ENCODE data around the gene NDRG3. TPM values are rescaled to one million over a fixed set of nuclear protein-coding genes. Genes with fewer than 3 reads are reported as not detected.
A peak's percentile ranks its signal among the peaks of the same experiment; 100 is the strongest.

NDRG3 gene
- total and polyA plus RNA-seq, 4 experiments from 2014 or later = 36.1 to 73.4 (median 44.7) TPM

DNA sequence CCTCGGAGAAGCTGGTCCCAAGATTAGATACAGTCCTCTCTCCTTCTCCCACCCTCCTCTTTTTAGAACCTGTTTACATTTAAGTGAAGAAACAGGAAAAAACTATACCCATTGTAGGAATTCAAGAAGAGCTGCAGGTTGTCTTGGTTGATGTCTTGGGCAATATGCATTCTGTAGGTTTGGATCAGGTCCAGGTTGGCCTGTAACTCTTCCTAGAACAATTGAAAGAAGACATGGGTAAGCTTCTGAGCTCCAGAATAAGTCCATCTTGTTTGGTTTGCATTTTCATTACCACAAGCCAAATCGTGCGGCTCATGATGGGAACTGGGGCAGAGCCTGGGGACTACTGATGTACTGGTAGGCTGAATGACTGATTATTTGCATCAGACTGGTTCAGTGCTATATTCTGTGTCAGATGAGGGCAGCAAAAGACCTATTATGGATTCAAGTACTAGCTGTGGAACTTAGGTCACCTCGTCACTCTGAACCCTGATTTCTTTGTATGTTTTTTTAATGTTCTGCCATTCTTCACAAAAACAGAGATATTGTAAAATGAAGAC lies 79.6 kb downstream of the NDRG3 start:
- peaks cover 14 to 35% of the 10 kb centered on the region in 2 donors for H3K36me3 Mint-ChIP-seq
- no peak overlapping the region for H3K4me3 ChIP-seq (ENCODE audit: low read length in 2 of 2)
- ChIA-PET CTCF (ENCODE audit: partially characterized antibody) (interaction anchor here (0.8 to 2.7 kb wide), 10 partner anchors 9 to 1611 kb away, joined by 3 to 10 read pairs (median 4); partner anchors contain the start of gene SLA2), POLR2A (ENCODE audit: partially characterized antibody) (interaction anchor here (1.0 kb wide), 1 partner anchor 10 kb away, joined by 4 read pairs; no protein-coding TSS in a partner anchor)
- H3K4me1 Mint-ChIP-seq = peaks cover 0 to 1% (median under 1%) of the 10 kb centered on the region in 4 donors
- H3K4me1 ChIP-seq (ENCODE audit: insufficient read depth, low read length) = no peaks in the 10 kb centered on the region
- H3K27me3 ChIP-seq (ENCODE audit: insufficient read depth, low read length) = no peaks in the 10 kb centered on the region
- no peak for DNase-seq
- intact Hi-C loops (cut with micrococcal nuclease) = no loop called here
- H3K9me3 Mint-ChIP-seq = no peaks in the 10 kb centered on the region
- H3K4me3 Mint-ChIP-seq = no peak overlapping the region
- peaks cover 6% of the 10 kb centered on the region for H3K36me3 ChIP-seq (ENCODE audit: insufficient read depth, low read length)
- no peaks in the 10 kb centered on the region for H3K9me3 ChIP-seq (ENCODE audit: control insufficient read depth in 1 of 2, low read length in 2 of 2)
- H3K27ac ChIP-seq (ENCODE audit: low read depth, low read length) = no peak overlapping the region
- H3K27me3 Mint-ChIP-seq = no peaks in the 10 kb centered on the region
- peak overlapping the region in 1 of 7 donors; percentile 27 for H3K27ac Mint-ChIP-seq

DNA sequence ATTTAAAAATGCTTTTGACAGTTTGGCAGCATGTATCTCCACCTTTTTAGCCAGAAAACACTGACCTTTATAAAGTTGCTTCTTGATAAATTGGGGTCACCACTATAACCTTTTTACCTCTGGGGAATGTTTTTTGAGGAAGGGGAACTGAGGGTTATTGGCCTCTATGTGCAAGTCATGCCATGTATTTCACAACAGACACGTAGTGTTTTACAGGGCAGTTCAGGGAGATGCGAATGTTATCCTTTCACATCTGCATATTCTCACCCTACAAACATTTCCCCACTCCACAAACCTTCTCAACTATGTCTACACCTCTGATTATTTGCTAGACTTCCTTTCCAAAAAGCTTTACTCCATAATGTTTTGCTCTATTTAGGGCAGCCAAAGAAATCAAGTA lies 82.9 kb downstream of the NDRG3 start:
- Histone ChIP-seq H3K36me3 (ENCODE audit: insufficient read depth, low read length) (peaks cover 6% of the 10 kb centered on the region), H3K4me3 (ENCODE audit: low read length in 2 of 2) (no peak overlapping the region), H3K27ac (ENCODE audit: low read depth, low read length) (no peak overlapping the region), H3K9me3 (ENCODE audit: control insufficient read depth in 1 of 2, low read length in 2 of 2) (no peaks in the 10 kb centered on the region), H3K27me3 (ENCODE audit: insufficient read depth, low read length) (no peaks in the 10 kb centered on the region), H3K4me1 (ENCODE audit: insufficient read depth, low read length) (peaks cover 13% of the 10 kb centered on the region)
- no peaks in the 10 kb centered on the region for H3K9me3 Mint-ChIP-seq
- intact Hi-C loops (cut with micrococcal nuclease) = no loop called here
- H3K27ac Mint-ChIP-seq = no peak overlapping the region
- DNase-seq = no peak
- no peak overlapping the region for H3K4me3 Mint-ChIP-seq
- peaks cover 10 to 38% of the 10 kb centered on the region in 2 donors for H3K36me3 Mint-ChIP-seq
- peaks cover 7 to 18% (median 14%) of the 10 kb centered on the region in 4 donors for H3K4me1 Mint-ChIP-seq
- ChIA-PET POLR2A (ENCODE audit: partially characterized antibody) (no interaction called here), CTCF (ENCODE audit: partially characterized antibody) (no interaction called here)
- no peaks in the 10 kb centered on the region for H3K27me3 Mint-ChIP-seq

DNA sequence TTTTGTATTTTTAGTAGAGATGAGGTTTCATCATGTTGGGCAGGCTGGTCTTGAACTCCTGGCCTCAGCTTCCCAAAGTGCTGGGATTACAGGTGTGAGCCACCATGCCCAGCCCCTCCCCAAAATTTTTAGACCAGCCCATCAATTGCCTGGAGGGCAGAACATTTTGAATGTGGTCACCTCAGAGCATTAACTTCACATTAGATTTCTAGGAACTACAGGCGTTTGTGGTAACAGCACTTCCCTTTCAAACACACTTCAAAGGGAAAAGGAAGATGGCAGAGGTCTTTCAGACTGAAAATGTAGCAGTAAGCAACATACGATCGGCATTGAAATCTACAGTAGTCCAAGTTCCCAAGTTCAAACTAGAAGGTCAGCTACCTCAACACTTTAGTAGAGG lies 87.6 kb downstream of the NDRG3 start:
- Histone ChIP-seq H3K9me3 (ENCODE audit: control insufficient read depth in 1 of 2, low read length in 2 of 2) (no peaks in the 10 kb centered on the region), H3K27ac (ENCODE audit: low read depth, low read length) (no peak overlapping the region), H3K4me1 (ENCODE audit: insufficient read depth, low read length) (peaks cover 19% of the 10 kb centered on the region), H3K36me3 (ENCODE audit: insufficient read depth, low read length) (peaks cover 4% of the 10 kb centered on the region), H3K27me3 (ENCODE audit: insufficient read depth, low read length) (no peaks in the 10 kb centered on the region), H3K4me3 (ENCODE audit: low read length in 2 of 2) (peak overlapping the region; percentile 0 to 42)
- H3K4me3 Mint-ChIP-seq = peak overlapping the region; percentile 65 to 81 (median 75)
- ChIA-PET POLR2A (ENCODE audit: partially characterized antibody) (interaction anchor here (0.6 to 1.4 kb wide), 5 partner anchors 10 to 1164 kb away, joined by 3 to 7 read pairs (median 5); partner anchors contain the start of gene SLA2), CTCF (ENCODE audit: partially characterized antibody) (interaction anchor here (1.4 to 3.0 kb wide), 3 partner anchors 14 to 150 kb away, joined by 5 to 15 read pairs (median 5); partner anchors contain the start of gene SLA2)
- peaks cover 11 to 27% (median 20%) of the 10 kb centered on the region in 4 donors for H3K4me1 Mint-ChIP-seq
- DNase-seq = peak in 4 of 5 donors; percentile 33 to 46 (median 42)
- peak overlapping the region; percentile 25 to 81 (median 71) for H3K27ac Mint-ChIP-seq
- peaks cover 0 to 2% (median 0%) of the 10 kb centered on the region in 8 donors for H3K9me3 Mint-ChIP-seq
- H3K36me3 Mint-ChIP-seq = peaks cover 16 to 36% of the 10 kb centered on the region in 2 donors
- H3K27me3 Mint-ChIP-seq = no peaks in the 10 kb centered on the region
- intact Hi-C loops (cut with micrococcal nuclease) = no loop called here

DNA sequence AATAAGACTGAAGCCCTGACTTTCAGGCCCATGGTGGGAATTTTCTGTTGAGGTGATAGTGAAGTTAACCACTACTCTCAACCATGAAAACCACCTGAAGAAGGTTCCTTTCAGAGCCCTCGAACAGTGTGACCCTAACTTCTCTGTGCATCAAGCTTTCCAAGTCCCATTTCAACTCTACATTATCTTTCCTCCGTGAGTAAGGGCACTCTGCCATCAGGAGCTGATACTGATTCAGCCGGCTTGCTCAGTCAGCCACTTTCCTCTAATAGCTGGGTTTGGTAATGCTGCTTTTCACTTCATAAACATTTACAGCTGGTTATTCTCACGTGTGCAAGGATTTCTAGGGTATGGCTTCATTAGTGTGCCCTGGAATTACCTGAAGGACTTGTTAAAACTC lies 89.2 kb downstream of the NDRG3 start:
- peaks cover 0 to 2% (median 0%) of the 10 kb centered on the region in 8 donors for H3K9me3 Mint-ChIP-seq
- H3K9me3 ChIP-seq (ENCODE audit: control insufficient read depth in 1 of 2, low read length in 2 of 2) = no peaks in the 10 kb centered on the region
- H3K27me3 Mint-ChIP-seq = no peaks in the 10 kb centered on the region
- H3K4me1 ChIP-seq (ENCODE audit: insufficient read depth, low read length) = peaks cover 19% of the 10 kb centered on the region
- H3K4me3 Mint-ChIP-seq = no peak overlapping the region
- H3K27me3 ChIP-seq (ENCODE audit: insufficient read depth, low read length) = no peaks in the 10 kb centered on the region
- no peak for DNase-seq
- H3K27ac ChIP-seq (ENCODE audit: low read depth, low read length) = no peak overlapping the region
- ChIA-PET CTCF (ENCODE audit: partially characterized antibody) (interaction anchor here (0.7 to 1.8 kb wide), 3 partner anchors 11 to 70 kb away, joined by 3 to 4 read pairs (median 4); partner anchors contain the start of gene SLA2), POLR2A (ENCODE audit: partially characterized antibody) (interaction anchor here (1.4 kb wide), 1 partner anchor 9 kb away, joined by 4 read pairs; no protein-coding TSS in a partner anchor)
- intact Hi-C loops (cut with micrococcal nuclease) = no loop called here
- no peak overlapping the region for H3K4me3 ChIP-seq (ENCODE audit: low read length in 2 of 2)
- peaks cover 26 to 37% of the 10 kb centered on the region in 2 donors for H3K36me3 Mint-ChIP-seq
- peaks cover 4% of the 10 kb centered on the region for H3K36me3 ChIP-seq (ENCODE audit: insufficient read depth, low read length)
- H3K4me1 Mint-ChIP-seq = peaks cover 11 to 27% (median 20%) of the 10 kb centered on the region in 4 donors
- no peak overlapping the region for H3K27ac Mint-ChIP-seq

DNA sequence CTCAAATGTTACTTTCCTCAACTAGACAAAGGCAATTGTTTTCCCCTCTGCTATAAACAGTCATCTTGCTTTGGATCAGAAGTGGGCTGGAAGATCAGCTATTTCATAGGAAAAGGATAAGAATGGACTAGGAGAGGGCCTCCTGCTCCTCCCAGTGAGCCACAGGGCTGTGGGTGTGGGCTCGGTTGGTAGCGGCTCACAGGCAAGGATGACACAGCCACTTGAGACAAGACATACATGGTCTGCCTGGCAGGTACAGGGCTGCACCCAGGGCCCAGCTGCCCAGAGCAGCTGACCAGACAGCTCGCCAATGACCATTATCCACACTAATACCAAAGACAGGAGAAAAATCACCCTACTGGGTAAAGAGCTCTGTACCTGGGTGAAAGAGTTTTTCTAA lies 90.9 kb downstream of the NDRG3 start:
- Histone ChIP-seq H3K4me1 (ENCODE audit: insufficient read depth, low read length) (peaks cover 19% of the 10 kb centered on the region), H3K36me3 (ENCODE audit: insufficient read depth, low read length) (peaks cover 4% of the 10 kb centered on the region), H3K27ac (ENCODE audit: low read depth, low read length) (no peak overlapping the region), H3K9me3 (ENCODE audit: control insufficient read depth in 1 of 2, low read length in 2 of 2) (no peaks in the 10 kb centered on the region), H3K4me3 (ENCODE audit: low read length in 2 of 2) (no peak overlapping the region), H3K27me3 (ENCODE audit: insufficient read depth, low read length) (no peaks in the 10 kb centered on the region)
- Mint-ChIP-seq H3K27me3 (no peaks in the 10 kb centered on the region), H3K4me3 (no peak overlapping the region), H3K36me3 (peaks cover 22 to 36% of the 10 kb centered on the region in 2 donors), H3K9me3 (peaks cover 0 to 2% (median 0%) of the 10 kb centered on the region in 8 donors), H3K27ac (no peak overlapping the region), H3K4me1 (peaks cover 11 to 21% (median 16%) of the 10 kb centered on the region in 4 donors)
- CTCF ChIA-PET (ENCODE audit: partially characterized antibody) = interaction anchor here (1.3 to 2.4 kb wide), 5 partner anchors 9 to 100 kb away, joined by 3 to 5 read pairs (median 4); partner anchors contain the start of gene SLA2
- POLR2A ChIA-PET (ENCODE audit: partially characterized antibody) = interaction anchor here (1.4 to 1.6 kb wide), 2 partner anchors 10 to 11 kb away, joined by 4 to 6 read pairs; partner anchors contain the start of gene SLA2
- intact Hi-C loops (cut with micrococcal nuclease) = no loop called here
- no peak for DNase-seq

DNA sequence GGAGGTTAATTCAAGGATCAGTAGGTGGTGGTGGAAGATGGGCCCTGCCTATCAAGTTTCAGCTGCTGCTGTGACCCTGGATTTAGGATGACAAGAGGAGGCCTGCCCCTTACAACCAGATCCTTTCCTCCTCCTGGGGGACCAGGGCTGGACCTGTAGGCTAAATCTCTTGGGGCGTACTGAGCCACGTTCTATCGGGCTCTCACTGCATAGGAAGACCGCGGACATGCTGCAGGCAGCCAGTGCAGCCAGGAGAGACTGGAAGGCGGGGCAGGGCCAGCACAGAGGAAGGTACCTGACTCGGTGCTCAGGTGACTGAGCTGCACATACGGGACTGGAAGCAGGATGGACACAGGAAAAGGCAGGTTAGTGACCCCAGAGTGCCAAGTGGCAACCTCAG lies 91.4 kb downstream of the NDRG3 start:
- Histone ChIP-seq H3K9me3 (ENCODE audit: control insufficient read depth in 1 of 2, low read length in 2 of 2) (no peaks in the 10 kb centered on the region), H3K36me3 (ENCODE audit: insufficient read depth, low read length) (peaks cover 4% of the 10 kb centered on the region), H3K4me3 (ENCODE audit: low read length in 2 of 2) (no peak overlapping the region), H3K4me1 (ENCODE audit: insufficient read depth, low read length) (peaks cover 19% of the 10 kb centered on the region), H3K27me3 (ENCODE audit: insufficient read depth, low read length) (no peaks in the 10 kb centered on the region), H3K27ac (ENCODE audit: low read depth, low read length) (no peak overlapping the region)
- no peak overlapping the region for H3K4me3 Mint-ChIP-seq
- H3K4me1 Mint-ChIP-seq = peaks cover 11 to 21% (median 16%) of the 10 kb centered on the region in 4 donors
- intact Hi-C loops (cut with micrococcal nuclease) = no loop called here
- POLR2A ChIA-PET (ENCODE audit: partially characterized antibody) = interaction anchor here (1.6 kb wide), 1 partner anchor 9 kb away, joined by 6 read pairs; the partner anchor contains the start of gene SLA2
- CTCF ChIA-PET (ENCODE audit: partially characterized antibody) = interaction anchor here (1.3 to 2.4 kb wide), 2 partner anchors 9 to 100 kb away, joined by 5 read pairs; partner anchors contain the start of gene SLA2
- H3K9me3 Mint-ChIP-seq = peaks cover 0 to 2% (median 0%) of the 10 kb centered on the region in 8 donors
- no peak overlapping the region for H3K27ac Mint-ChIP-seq
- no peak for DNase-seq
- no peaks in the 10 kb centered on the region for H3K27me3 Mint-ChIP-seq
- H3K36me3 Mint-ChIP-seq = peaks cover 22 to 36% of the 10 kb centered on the region in 2 donors

DNA sequence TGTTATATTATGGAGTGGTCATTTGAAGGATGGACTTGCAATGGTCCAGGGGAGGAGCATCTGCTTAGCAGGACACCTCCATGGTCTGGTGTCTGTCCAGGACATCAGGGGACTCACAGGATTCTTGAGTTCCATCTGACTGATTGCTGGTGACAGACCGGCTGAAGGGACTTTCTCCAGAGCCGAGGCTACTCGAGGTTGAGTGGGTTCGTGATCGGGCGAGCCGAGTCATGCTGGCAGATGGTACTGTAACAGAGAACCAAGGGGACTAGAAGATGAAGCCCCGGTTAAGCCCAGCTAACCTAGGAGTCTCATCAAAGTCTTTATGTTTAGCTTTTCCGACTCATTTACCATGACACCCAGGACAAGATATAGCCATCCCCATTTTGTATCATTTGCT lies 92.4 kb downstream of the NDRG3 start:
- no peak overlapping the region for H3K4me3 Mint-ChIP-seq
- CTCF ChIA-PET (ENCODE audit: partially characterized antibody) = interaction anchor here (2.4 kb wide), 1 partner anchor 101 kb away, joined by 5 read pairs; no protein-coding TSS in a partner anchor
- POLR2A ChIA-PET (ENCODE audit: partially characterized antibody) = no interaction called here

More for the DNA sequence above, 92.4 kb downstream of the NDRG3 start:
- Histone ChIP-seq H3K4me3 (ENCODE audit: low read length in 2 of 2) (no peak overlapping the region), H3K27ac (ENCODE audit: low read depth, low read length) (no peak overlapping the region), H3K9me3 (ENCODE audit: control insufficient read depth in 1 of 2, low read length in 2 of 2) (no peaks in the 10 kb centered on the region), H3K27me3 (ENCODE audit: insufficient read depth, low read length) (no peaks in the 10 kb centered on the region), H3K36me3 (ENCODE audit: insufficient read depth, low read length) (peaks cover 4% of the 10 kb centered on the region), H3K4me1 (ENCODE audit: insufficient read depth, low read length) (peaks cover 11% of the 10 kb centered on the region)
- H3K36me3 Mint-ChIP-seq = peaks cover 22 to 33% of the 10 kb centered on the region in 2 donors
- intact Hi-C loops (cut with micrococcal nuclease) = no loop called here
- peak overlapping the region in 1 of 7 donors; percentile 31 for H3K27ac Mint-ChIP-seq
- DNase-seq = no peak
- H3K9me3 Mint-ChIP-seq = peaks cover 0 to 2% (median 0%) of the 10 kb centered on the region in 8 donors
- H3K4me1 Mint-ChIP-seq = peaks cover 8 to 14% (median 10%) of the 10 kb centered on the region in 4 donors
- no peaks in the 10 kb centered on the region for H3K27me3 Mint-ChIP-seq
